HG03060 (cell line): Measurements from ENCODE around the gene KCNQ1.

ENCODE experiments used
- ATAC-seq: cut with Tn5 transposase; IDR thresholded peaks from one replicate; pipeline ENCODE4 v1.9.1; 2021; ENCODE audit warnings: low read depth, moderate number of reproducible peaks; ENCODE audit not compliant: unreplicated experiment

Gene KCNQ1

GRCh38 chr11:2542406-2542805 is 97.6 kb downstream of the KCNQ1 start:
- ATAC-seq, result no peak

- ATAC-seq, result no peak
These were observed 103.0 kb downstream of the KCNQ1 start for GRCh38 chr11:2547806-2548205.

GRCh38 chr11:2548596-2548995 is 103.8 kb downstream of the KCNQ1 start:
- ATAC-seq, result no peak

- no peak for ATAC-seq
These were observed 104.3 kb downstream of the KCNQ1 start for GRCh38 chr11:2549080-2549479.

- ATAC-seq, result no peak
These were observed 104.7 kb downstream of the KCNQ1 start for GRCh38 chr11:2549491-2549875.

GRCh38 chr11:2549876-2550605 is 105.2 kb downstream of the KCNQ1 start:
- ATAC-seq, result no peak

GRCh38 chr11:2550606-2550970 is 105.8 kb downstream of the KCNQ1 start:
- no peak for ATAC-seq

- ATAC-seq, result no peak
These were observed 106.3 kb downstream of the KCNQ1 start for GRCh38 chr11:2551131-2551530.

- no peak for ATAC-seq
These were observed 107.4 kb downstream of the KCNQ1 start for GRCh38 chr11:2552210-2552609.

- no peak for ATAC-seq
These were observed 108.4 kb downstream of the KCNQ1 start for GRCh38 chr11:2553198-2553597.

GRCh38 chr11:2553886-2554285 is 109.1 kb downstream of the KCNQ1 start:
- no peak for ATAC-seq

- ATAC-seq, result no peak
These were observed 109.8 kb downstream of the KCNQ1 start for GRCh38 chr11:2554338-2555207.

GRCh38 chr11:2555336-2555735 is 110.5 kb downstream of the KCNQ1 start:
- no peak for ATAC-seq

- ATAC-seq, result no peak
These were observed 111.1 kb downstream of the KCNQ1 start for GRCh38 chr11:2555891-2556290.

GRCh38 chr11:2557381-2557780 is 112.6 kb downstream of the KCNQ1 start:
- no peak for ATAC-seq

GRCh38 chr11:2558397-2558796 is 113.6 kb downstream of the KCNQ1 start:
- ATAC-seq, result no peak

GRCh38 chr11:2558861-2559526 is 114.2 kb downstream of the KCNQ1 start:
- ATAC-seq, result no peak

GRCh38 chr11:2559527-2560311 is 114.9 kb downstream of the KCNQ1 start:
- no peak for ATAC-seq

- ATAC-seq, result no peak
These were observed 117.1 kb downstream of the KCNQ1 start for GRCh38 chr11:2561696-2562581.

GRCh38 chr11:2562890-2563212 is 118.0 kb downstream of the KCNQ1 start:
- no peak for ATAC-seq
